Neural cell (in vitro differentiated cells): Measurements from ENCODE around the gene POLA2.

Source experiments
- CTCF ChIP-seq: fragments of 450-650 bp; IDR thresholded peaks from 2 replicates; pipeline ENCODE4 v1.5.1; 2014; ENCODE audit warnings: antibody characterized with exemption, mild to moderate bottlenecking, moderate library complexity; ENCODE audit not compliant: poor library complexity, severe bottlenecking
- EP300 ChIP-seq: fragments of 450-650 bp; conservative IDR thresholded peaks from 2 replicates; pipeline ENCODE4 v1.6.1; 2014; ENCODE audit warnings: antibody characterized with exemption, mild to moderate bottlenecking, moderate library complexity; ENCODE audit not compliant: poor library complexity, severe bottlenecking
- EZH2 ChIP-seq: fragments of 200-600, 300-800 bp; shearing (Covaris generic), sonication (generic); IDR thresholded peaks from 2 replicates; pipeline ENCODE4 v1.6.1; 2014; ENCODE audit warnings: antibody characterized with exemption, low read length, borderline replicate concordance, mild to moderate bottlenecking; ENCODE audit not compliant: insufficient read depth, poor library complexity, severe bottlenecking
- MXI1 ChIP-seq: fragments of 450-650 bp; conservative IDR thresholded peaks from 2 replicates; pipeline ENCODE4 v1.6.1; 2014; ENCODE audit warnings: antibody characterized with exemption, mild to moderate bottlenecking; ENCODE audit not compliant: poor library complexity, severe bottlenecking
- POLR2AphosphoS5 ChIP-seq: IDR thresholded peaks from 2 replicates; pipeline ENCODE4 v1.6.1; 2012
- RAD21 ChIP-seq: fragments of 450-650 bp; conservative IDR thresholded peaks from 2 replicates; pipeline ENCODE4 v1.6.1; 2014; ENCODE audit warnings: antibody characterized with exemption, mild to moderate bottlenecking, moderate library complexity

- no peak for TF ChIP-seq EZH2
- no peak for TF ChIP-seq MXI1
- no peak for TF ChIP-seq RAD21
- no peak for TF ChIP-seq CTCF
- TF ChIP-seq EP300, result no peak
- TF ChIP-seq POLR2AphosphoS5, result no peak
These were observed 29.9 kb downstream of the POLA2 start for GRCh38 chr11:65291613-65292012.
